Stimulated activated CD8-positive, alpha-beta memory T cell treated with anti-CD3 and anti-CD28 coated beads, Interleukin-4, amount 100 ng/mL, for 48 hours (primary cell): ENCODE measurements around the gene DCLK1.

Experiments
- DNase-seq: peaks from one replicate; pipeline ENCODE4 v3.0.0-alpha.2; 2020

DCLK1 gene

GRCh38 chr13:36131222-36131930, at the start of gene DCLK1:
Gene DCLK1 (minus strand): TSS chr13:36131382.
- no peak for DNase-seq

- no peak for DNase-seq
Measured at GRCh38 chr13:36175621-36176020, 44.4 kb upstream of the DCLK1 start.

- no peak for DNase-seq
Measured at GRCh38 chr13:36174923-36175322, 43.7 kb upstream of the DCLK1 start.

- DNase-seq = no peak
Measured at GRCh38 chr13:36173571-36174322, 42.6 kb upstream of the DCLK1 start.

GRCh38 chr13:36166046-36166445, 34.9 kb upstream of the DCLK1 start:
- DNase-seq = no peak

- DNase-seq = no peak
Measured at GRCh38 chr13:36163809-36164308, 32.7 kb upstream of the DCLK1 start.

- DNase-seq = no peak
Measured at GRCh38 chr13:36163286-36163685, 32.1 kb upstream of the DCLK1 start.

GRCh38 chr13:36160297-36160696, 29.1 kb upstream of the DCLK1 start:
- no peak for DNase-seq

GRCh38 chr13:36158611-36159010, 27.4 kb upstream of the DCLK1 start:
- no peak for DNase-seq

- DNase-seq = no peak
Measured at GRCh38 chr13:36157480-36157879, 26.3 kb upstream of the DCLK1 start.

GRCh38 chr13:36154567-36155291, 23.5 kb upstream of the DCLK1 start:
- DNase-seq = no peak

- DNase-seq = no peak
Measured at GRCh38 chr13:36151591-36151990, 20.4 kb upstream of the DCLK1 start.

- no peak for DNase-seq
Measured at GRCh38 chr13:36148446-36148845, 17.3 kb upstream of the DCLK1 start.

- DNase-seq = no peak
Measured at GRCh38 chr13:36147330-36147729, 16.1 kb upstream of the DCLK1 start.

GRCh38 chr13:36146511-36147269, 15.5 kb upstream of the DCLK1 start:
- no peak for DNase-seq

GRCh38 chr13:36143738-36144137, 12.6 kb upstream of the DCLK1 start:
- DNase-seq = no peak

- DNase-seq = no peak
Measured at GRCh38 chr13:36142735-36143134, 11.6 kb upstream of the DCLK1 start.

GRCh38 chr13:36135876-36136275, 4.7 kb upstream of the DCLK1 start:
- no peak for DNase-seq

GRCh38 chr13:36134632-36135031, 3.5 kb upstream of the DCLK1 start:
- DNase-seq = no peak

GRCh38 chr13:36133950-36134626, 2.9 kb upstream of the DCLK1 start:
- no peak for DNase-seq

- DNase-seq = no peak
Measured at GRCh38 chr13:36132376-36132775, 1.2 kb upstream of the DCLK1 start.

GRCh38 chr13:36131931-36132297, 732 bp upstream of the DCLK1 start:
- no peak for DNase-seq
